GM18508 (cell line): ENCODE data around the gene RNF187.
A peak's percentile ranks its signal among the peaks of the same experiment; 100 is the strongest.

Experiments
- ATAC-seq: cut with Tn5 transposase; IDR thresholded peaks from one replicate; pipeline ENCODE4 v1.9.1; 2021; ENCODE audit warnings: moderate number of reproducible peaks; ENCODE audit not compliant: insufficient read depth, unreplicated experiment

RNF187 gene

DNA sequence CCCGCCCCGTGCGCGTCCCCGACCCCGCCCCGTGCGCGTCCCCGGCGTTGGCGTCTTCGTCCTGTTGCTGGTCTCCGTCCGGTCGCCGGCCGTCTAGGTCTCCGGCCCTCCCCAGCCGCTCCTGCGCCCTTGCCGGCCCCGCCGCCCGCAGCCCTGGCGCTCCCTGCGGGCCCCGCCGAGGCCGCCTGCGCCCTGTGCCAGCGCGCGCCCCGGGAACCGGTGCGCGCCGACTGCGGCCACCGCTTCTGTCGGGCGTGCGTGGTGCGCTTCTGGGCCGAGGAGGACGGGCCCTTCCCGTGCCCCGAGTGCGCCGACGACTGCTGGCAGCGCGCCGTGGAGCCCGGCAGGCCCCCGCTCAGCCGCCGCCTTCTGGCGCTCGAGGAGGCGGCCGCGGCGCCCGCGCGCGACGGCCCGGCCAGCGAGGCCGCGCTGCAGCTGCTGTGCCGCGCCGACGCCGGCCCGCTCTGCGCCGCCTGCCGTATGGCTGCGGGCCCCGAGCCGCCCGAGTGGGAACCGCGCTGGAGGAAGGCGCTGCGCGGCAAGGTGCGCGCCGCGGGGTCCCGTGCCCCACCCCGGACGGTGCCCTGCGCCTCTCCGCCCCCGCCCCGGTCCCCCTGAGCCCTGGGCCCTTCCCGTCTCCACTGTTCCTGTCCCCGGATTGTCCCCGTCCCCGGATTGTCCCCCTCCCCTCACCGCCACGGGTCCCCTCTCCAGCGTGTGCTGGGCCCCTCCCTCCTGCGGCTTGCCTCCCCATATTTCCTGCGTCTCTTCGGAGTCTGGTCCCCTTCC lies at the start of gene RNF187:
RNF187 (plus strand) TSS at position 47 of the 789 bp plus-strand sequence.
- ATAC-seq = peak; percentile 8

- no peak for ATAC-seq
Observed at GRCh38 chr1:228437424-228437962, 49.7 kb upstream of the RNF187 start.

GRCh38 chr1:228438266-228438665 lies 48.9 kb upstream of the RNF187 start:
- no peak for ATAC-seq

DNA sequence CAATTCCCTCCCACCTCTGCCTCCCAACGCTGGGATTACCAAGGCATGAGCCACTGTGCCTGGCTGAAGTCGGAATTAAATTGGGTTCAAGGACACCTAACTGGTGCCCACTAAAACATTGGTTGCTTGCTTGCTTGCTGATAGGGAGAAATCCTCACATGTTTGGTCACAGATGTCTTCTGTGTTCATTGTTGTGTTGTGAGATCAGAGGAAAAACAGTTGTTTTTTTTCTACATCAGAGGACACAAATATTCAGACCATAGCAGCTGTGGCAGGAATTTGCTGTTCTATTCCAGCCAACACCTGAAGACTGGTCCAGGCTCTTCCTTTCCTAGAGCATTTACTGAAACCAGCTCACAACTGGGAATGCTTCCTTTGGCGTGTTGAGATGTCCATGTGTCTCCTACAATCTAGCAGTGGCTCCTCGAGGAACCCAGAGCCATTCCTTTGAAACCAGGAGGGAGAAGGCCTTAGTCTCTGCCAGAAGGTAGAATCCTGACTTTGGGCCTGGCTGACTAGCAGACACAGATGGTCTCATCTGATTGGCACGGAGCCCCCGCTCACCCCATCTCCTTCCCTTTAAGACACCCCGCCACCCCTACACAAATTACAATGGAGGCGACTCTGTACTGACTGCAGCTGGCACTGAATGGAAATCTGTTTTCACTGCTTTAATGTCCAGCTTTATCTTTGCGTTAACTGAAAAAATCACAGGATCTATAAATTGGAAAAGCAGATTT lies 46.3 kb upstream of the RNF187 start:
- no peak for ATAC-seq

GRCh38 chr1:228443395-228443794 lies 43.8 kb upstream of the RNF187 start:
- no peak for ATAC-seq

- no peak for ATAC-seq
Observed at GRCh38 chr1:228445490-228445842, 41.7 kb upstream of the RNF187 start.

GRCh38 chr1:228445843-228446650 lies 41.1 kb upstream of the RNF187 start:
- no peak for ATAC-seq

GRCh38 chr1:228446852-228447251 lies 40.3 kb upstream of the RNF187 start:
- no peak for ATAC-seq

DNA sequence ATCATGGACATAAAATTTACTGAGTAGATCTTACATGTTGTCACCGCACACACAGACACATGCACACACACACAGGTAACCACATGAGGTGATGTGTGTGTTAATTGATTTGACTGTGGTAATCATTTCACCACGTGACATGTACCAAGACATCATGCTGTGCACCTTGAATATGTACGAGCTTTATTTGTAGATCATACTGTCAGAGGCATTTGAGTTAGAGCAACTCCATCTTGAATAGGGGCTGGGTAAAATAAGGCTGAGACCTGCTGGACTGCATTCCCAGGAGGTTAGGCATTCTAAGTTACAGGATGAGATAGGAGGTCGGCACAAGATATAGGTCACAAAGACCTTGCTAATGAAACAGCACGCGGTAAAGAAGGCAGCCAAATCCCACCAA lies 38.8 kb upstream of the RNF187 start:
- ATAC-seq = no peak

GRCh38 chr1:228450200-228450599 lies 37.0 kb upstream of the RNF187 start:
- no peak for ATAC-seq

DNA sequence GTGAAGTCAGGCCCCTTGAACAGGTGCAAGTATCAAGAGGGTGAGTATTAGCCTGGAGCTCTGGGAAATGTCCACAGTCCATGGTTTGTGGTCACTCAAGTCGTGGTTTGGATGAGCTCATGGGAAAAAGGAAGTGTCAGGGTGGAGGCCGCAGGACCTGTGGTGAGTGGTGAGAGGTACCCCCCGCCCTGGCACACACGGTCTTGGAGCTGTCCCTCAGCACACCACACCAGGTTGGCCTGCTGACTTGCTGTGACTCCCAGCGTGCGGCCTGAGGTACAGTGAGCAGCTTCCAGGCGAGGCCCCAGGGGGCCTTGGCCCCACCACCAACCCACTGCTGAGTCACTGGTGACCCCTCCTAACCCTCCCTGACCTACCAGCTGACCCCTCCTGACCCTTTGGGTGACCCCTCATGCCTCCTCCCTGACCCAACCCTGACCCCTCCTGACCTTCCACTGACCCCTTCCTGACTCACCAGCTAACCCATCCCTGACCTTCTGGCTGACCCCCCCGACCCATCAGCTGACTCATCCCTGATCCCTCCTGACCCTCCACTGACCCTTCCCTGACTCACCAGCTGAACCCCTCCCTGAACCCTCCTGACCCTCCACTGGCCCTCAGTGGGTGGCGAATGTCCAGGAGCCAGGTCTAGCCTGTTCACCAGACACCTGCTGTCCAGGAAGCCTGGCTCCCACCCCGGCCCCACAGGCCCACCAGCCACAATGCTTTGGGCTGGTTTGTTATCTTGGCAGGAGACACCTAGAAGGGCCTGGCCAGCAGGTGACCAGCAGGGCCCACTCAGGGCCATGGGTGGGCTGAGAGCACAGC lies 34.8 kb upstream of the RNF187 start:
- ATAC-seq = no peak

- no peak for ATAC-seq
Observed at GRCh38 chr1:228453022-228453560, 34.1 kb upstream of the RNF187 start.

GRCh38 chr1:228453614-228454013 lies 33.6 kb upstream of the RNF187 start:
- ATAC-seq = no peak

DNA sequence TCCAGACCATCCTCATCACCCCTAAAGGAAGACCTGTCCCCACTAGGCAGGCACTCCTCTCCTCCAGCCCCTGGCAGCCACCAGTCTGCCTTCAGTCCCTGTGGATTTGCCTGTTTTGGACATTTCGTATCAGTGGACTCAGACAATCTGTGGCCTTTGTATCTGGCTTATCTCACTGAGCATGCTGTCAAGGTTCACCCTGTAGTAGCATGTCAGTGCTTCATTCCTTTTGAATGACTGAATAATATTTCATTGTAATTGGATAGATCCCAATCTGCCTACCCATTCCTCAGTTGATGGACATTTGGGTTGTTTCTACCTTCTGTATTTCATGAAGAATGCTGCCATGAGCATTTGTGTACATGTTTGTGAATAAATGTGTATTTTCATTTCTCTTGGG lies 32.9 kb upstream of the RNF187 start:
- no peak for ATAC-seq

GRCh38 chr1:228455715-228456114 lies 31.5 kb upstream of the RNF187 start:
- no peak for ATAC-seq

DNA sequence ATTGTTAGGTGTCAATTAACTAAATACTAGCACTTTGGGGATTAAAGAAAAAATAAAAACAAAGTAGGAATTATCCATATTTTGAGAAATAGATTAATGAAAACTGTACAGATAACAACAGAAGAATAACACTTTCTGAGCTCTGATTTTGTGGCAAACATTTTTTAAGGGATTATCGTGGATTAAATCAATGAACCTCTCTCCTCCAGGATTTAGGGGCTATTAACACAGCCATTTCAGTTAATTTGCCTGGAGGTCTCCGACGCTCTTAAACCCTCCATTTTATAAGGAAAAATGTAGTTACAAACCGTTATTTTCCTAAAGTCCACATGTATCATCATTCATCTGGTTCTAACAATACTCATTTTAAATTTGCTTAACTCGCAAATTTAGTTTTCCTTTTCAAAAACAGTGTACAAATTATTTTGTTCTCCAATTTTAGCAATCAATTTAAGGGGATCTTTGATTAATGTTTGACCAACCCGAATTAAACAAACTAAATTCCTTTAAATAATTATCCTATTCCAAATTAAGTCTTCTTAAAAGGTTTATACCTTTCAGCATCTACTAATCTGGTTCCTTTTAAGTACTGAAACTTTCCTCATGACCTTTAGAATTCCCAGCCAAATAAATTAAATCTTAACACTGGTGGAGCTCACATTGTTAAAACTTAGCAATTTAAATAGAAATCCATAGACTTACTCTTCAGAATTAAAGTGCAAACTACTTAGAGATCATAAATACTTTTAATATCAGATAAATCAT lies 30.7 kb upstream of the RNF187 start:
- no peak for ATAC-seq

- no peak for ATAC-seq
Observed at GRCh38 chr1:228457017-228457395, 30.2 kb upstream of the RNF187 start.

DNA sequence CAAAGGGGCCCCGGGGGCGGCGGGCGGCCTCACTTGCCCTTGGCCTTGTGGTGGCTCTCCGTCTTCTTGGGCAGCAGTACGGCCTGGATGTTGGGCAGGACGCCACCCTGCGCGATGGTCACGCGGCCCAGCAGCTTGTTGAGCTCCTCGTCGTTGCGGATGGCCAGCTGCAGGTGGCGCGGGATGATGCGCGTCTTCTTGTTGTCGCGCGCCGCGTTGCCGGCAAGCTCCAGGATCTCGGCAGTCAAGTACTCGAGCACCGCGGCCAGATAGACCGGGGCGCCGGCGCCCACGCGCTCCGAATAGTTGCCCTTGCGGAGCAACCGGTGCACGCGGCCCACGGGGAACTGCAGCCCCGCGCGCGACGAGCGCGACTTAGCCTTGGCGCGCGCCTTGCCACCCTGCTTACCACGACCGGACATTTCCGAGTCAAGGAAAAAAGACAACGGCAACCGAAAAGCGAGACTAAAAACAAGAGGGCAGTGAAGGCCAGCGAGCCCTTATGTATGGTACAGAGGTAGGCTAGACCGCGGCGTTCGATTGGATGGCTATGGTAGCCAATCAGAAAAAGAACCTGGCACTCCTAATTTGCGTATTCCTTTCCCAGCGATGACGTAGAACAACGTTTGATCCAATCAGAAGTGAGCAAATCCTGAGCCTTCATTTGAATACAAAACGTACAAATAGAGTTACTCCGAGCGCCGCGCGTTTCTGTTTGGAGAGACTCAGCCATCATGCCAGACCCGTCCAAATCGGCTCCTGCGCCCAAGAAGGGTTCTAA lies 29.6 kb upstream of the RNF187 start:
- peak; percentile 88 for ATAC-seq
